ENCODE results near the gene CPA3.

The CPA3 gene

DNA sequence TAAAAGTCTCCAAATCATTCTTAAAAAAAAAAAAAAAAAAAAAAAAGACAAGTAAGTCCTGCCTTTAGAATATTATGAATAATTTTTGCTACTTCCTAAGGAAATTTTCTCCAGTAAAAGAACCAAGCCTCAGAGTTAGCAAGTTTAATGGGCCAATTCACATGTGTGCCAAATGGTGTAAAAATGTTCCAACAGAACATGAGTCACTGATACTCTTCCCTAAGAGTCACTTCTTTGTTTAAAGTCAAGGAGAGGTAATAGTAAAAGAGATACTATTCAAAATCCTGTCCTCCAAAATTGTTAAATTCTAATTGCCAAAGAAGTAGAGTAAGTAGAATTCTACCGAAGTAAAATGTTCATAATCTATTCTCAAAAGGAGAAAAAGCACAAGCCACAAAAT, 17.7 kb upstream of the CPA3 start:
- Histone ChIP-seq H3K36me3 (ENCODE audit: low read depth) (no peaks in the 10 kb centered on the region), H3K9me3 (ENCODE audit: severe bottlenecking) (no peaks in the 10 kb centered on the region), H3K27ac (ENCODE audit: poor library complexity, severe bottlenecking) (no peak overlapping the region), H3K4me1 (ENCODE audit: insufficient read depth, poor library complexity, severe bottlenecking) (no peaks in the 10 kb centered on the region), H3K4me3 (ENCODE audit: severe bottlenecking) (no peak overlapping the region), H3K27me3 (ENCODE audit: insufficient read depth, poor library complexity, severe bottlenecking) (peaks cover 3% of the 10 kb centered on the region)
- ATAC-seq (ENCODE audit: low read depth): no peak
- TF ChIP-seq, protein P1, sequence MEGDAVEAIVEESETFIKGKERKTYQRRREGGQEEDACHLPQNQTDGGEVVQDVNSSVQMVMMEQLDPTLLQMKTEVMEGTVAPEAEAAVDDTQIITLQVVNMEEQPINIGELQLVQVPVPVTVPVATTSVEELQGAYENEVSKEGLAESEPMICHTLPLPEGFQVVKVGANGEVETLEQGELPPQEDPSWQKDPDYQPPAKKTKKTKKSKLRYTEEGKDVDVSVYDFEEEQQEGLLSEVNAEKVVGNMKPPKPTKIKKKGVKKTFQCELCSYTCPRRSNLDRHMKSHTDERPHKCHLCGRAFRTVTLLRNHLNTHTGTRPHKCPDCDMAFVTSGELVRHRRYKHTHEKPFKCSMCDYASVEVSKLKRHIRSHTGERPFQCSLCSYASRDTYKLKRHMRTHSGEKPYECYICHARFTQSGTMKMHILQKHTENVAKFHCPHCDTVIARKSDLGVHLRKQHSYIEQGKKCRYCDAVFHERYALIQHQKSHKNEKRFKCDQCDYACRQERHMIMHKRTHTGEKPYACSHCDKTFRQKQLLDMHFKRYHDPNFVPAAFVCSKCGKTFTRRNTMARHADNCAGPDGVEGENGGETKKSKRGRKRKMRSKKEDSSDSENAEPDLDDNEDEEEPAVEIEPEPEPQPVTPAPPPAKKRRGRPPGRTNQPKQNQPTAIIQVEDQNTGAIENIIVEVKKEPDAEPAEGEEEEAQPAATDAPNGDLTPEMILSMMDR (IDR thresholded peaks at IDR 0.05; ENCODE audit: poor library complexity, severe bottlenecking): no peak
- no peak for DNase-seq (ENCODE audit: low spot score)

DNA sequence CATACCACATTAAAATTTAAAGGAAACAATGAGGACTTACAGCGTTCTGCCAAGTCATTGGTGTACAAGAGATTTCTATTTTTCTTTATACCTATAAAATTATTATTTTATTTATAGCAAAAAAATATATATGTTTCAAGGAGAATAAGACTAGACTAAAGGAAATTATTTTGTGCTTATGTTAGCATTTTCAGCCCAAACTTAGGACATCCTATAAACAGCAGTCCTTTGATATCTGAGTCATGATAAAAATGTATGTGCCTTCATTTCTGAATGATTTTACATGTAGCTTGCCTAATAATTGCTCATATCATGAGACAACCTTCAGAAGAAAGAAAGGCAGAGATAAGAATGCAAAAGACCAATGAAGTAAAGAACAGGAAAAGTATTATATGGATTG, 16.7 kb upstream of the CPA3 start:
- DNase-seq (ENCODE audit: low spot score): no peak
- no peak overlapping the region for H3K4me3 ChIP-seq (ENCODE audit: severe bottlenecking)
- no peaks in the 10 kb centered on the region for H3K36me3 ChIP-seq (ENCODE audit: low read depth)
- H3K4me1 ChIP-seq (ENCODE audit: insufficient read depth, poor library complexity, severe bottlenecking): no peaks in the 10 kb centered on the region
- TF ChIP-seq, protein P1 (IDR thresholded peaks at IDR 0.05; ENCODE audit: poor library complexity, severe bottlenecking): no peak
- ATAC-seq (ENCODE audit: low read depth): no peak
- peaks cover 3% of the 10 kb centered on the region for H3K27me3 ChIP-seq (ENCODE audit: insufficient read depth, poor library complexity, severe bottlenecking)
- H3K9me3 ChIP-seq (ENCODE audit: severe bottlenecking): no peaks in the 10 kb centered on the region
- no peak overlapping the region for H3K27ac ChIP-seq (ENCODE audit: poor library complexity, severe bottlenecking)

DNA sequence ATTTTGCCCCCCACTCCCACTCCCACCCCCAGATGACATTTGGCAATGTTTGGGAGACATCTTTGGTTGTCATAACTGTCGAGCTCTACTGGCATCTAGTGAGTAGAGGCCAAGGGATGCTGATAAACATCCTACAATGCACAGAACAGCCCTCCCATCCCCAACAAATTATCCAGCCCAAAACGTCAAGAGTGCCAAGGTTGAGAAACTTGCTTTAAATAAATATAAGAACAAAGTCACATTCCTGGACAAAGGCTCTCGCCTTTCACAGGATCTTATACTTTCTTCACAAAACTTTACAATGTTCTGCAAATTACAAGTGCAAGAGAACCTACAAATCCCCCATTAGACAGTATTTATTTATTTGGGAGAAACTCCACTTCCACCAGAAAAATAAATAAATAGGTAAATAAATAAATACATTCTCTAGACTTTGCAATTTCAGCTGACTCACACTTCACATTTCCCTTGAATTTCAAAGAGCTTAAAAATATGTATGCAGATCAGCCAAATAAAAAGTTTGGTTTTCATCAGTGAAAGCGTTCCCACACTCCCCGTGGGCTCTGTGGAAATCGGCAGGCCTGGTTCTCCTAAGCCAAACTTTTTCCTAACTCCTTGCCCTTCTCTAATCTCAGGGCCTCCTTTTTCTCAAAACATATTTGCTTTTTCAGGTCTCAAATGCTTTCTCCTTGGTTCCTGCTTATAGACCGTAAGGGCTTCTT, 12.7 kb upstream of the CPA3 start:
- H3K4me1 ChIP-seq (ENCODE audit: insufficient read depth, poor library complexity, severe bottlenecking): no peaks in the 10 kb centered on the region
- no peaks in the 10 kb centered on the region for H3K27me3 ChIP-seq (ENCODE audit: insufficient read depth, poor library complexity, severe bottlenecking)
- ATAC-seq (ENCODE audit: low read depth) (no peak), DNase-seq (ENCODE audit: low spot score) (no peak)
- TF ChIP-seq, protein P1 (IDR thresholded peaks at IDR 0.05; ENCODE audit: poor library complexity, severe bottlenecking): no peak
- no peaks in the 10 kb centered on the region for H3K9me3 ChIP-seq (ENCODE audit: severe bottlenecking)
- no peak overlapping the region for H3K4me3 ChIP-seq (ENCODE audit: severe bottlenecking)
- H3K36me3 ChIP-seq (ENCODE audit: low read depth): no peaks in the 10 kb centered on the region
- no peak overlapping the region for H3K27ac ChIP-seq (ENCODE audit: poor library complexity, severe bottlenecking)

DNA sequence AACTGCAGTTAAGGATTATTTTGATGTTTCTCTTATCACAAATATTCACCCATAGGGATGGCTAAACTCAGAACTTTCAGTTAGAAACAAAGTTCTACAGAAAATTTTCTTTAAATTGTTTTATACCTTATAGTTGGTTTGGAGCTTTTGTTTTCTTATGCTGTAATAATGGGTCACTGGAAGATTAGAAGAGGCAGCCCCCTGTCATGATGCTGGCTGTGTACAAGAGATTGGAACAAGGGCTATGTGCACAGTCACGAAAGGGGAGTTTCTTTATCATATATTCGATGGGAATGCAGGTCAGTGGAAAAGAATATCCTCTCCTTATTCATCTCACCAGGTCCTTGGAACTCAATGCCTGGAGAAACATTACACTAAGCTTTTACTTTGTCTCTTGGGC, 12.0 kb upstream of the CPA3 start:
- no peaks in the 10 kb centered on the region for H3K9me3 ChIP-seq (ENCODE audit: severe bottlenecking)
- TF ChIP-seq, protein P1 (IDR thresholded peaks at IDR 0.05; ENCODE audit: poor library complexity, severe bottlenecking): no peak
- H3K36me3 ChIP-seq (ENCODE audit: low read depth): no peaks in the 10 kb centered on the region
- no peaks in the 10 kb centered on the region for H3K4me1 ChIP-seq (ENCODE audit: insufficient read depth, poor library complexity, severe bottlenecking)
- DNase-seq (ENCODE audit: low spot score) (no peak), ATAC-seq (ENCODE audit: low read depth) (no peak)
- H3K4me3 ChIP-seq (ENCODE audit: severe bottlenecking): no peak overlapping the region
- no peak overlapping the region for H3K27ac ChIP-seq (ENCODE audit: poor library complexity, severe bottlenecking)
- H3K27me3 ChIP-seq (ENCODE audit: insufficient read depth, poor library complexity, severe bottlenecking): no peaks in the 10 kb centered on the region

DNA sequence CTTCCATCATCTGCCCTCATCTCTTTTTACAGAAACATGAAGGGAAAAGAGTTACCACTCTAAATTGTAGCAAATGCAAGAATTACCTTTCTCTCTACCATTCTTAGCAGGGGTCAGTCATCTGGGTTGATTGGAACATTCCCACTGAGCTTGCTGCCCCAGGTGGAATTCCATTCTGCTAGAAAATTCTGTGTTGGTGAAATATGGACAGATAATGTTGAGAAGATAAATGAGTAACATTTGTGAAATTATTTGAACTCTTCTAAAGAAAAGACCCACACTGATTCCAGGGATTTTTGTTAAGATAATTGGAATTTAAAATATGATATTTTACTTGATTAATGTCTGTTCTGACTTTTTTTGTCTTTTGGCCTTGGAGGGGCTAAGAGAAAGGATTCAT, 11.0 kb upstream of the CPA3 start:
- no peaks in the 10 kb centered on the region for H3K4me1 ChIP-seq (ENCODE audit: insufficient read depth, poor library complexity, severe bottlenecking)
- H3K27me3 ChIP-seq (ENCODE audit: insufficient read depth, poor library complexity, severe bottlenecking): no peaks in the 10 kb centered on the region
- no peak overlapping the region for H3K27ac ChIP-seq (ENCODE audit: poor library complexity, severe bottlenecking)
- TF ChIP-seq, protein P1 (IDR thresholded peaks at IDR 0.05; ENCODE audit: poor library complexity, severe bottlenecking): no peak
- ATAC-seq (ENCODE audit: low read depth) (no peak), DNase-seq (ENCODE audit: low spot score) (no peak)
- H3K4me3 ChIP-seq (ENCODE audit: severe bottlenecking): no peak overlapping the region
- no peaks in the 10 kb centered on the region for H3K36me3 ChIP-seq (ENCODE audit: low read depth)
- no peaks in the 10 kb centered on the region for H3K9me3 ChIP-seq (ENCODE audit: severe bottlenecking)

Data from RWPE2 (cell line).